ENCODE results near the gene MAPK7.

MAPK7 gene

DNA sequence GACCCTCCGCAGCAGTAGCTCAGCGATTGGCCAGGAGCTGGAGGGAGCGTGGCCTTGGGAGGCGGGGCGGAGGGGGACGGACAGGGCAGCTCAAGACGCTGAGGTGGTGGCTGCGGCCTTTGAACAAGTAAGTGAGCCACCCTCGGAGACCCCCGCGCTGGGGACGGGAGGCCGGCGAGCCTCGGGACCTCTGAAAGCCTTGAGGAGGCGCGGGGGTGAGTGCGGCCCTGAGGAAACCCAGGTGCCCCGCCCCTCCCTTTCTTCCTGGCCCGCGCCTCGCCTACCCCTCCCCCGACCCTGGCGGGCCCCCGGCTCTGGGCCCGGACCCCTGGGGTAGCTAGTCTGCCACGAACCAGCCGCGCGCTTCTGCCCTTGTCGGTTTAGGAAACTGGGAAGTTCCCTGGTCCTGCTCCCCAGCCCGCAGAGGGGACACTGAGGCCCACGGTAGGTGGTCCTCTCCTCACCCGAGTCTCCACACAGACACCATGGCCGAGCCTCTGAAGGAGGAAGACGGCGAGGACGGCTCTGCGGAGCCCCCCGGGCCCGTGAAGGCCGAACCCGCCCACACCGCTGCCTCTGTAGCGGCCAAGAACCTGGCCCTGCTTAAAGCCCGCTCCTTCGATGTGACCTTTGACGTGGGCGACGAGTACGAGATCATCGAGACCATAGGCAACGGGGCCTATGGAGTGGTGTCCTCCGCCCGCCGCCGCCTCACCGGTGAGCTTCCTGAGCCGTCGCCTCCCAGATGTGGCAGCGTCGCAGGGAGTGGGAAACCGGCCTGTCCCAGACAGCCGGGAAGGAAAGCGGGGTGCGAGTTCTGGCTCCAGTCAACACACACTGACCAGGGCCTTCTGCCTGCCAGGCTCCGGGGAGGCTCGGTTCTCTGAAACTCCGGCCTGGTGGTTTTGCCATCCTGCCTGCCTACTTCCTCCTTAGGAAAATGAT is at the start of gene MAPK7:
Gene MAPK7, plus strand, starts transcription at position 83 of the 945 bp plus-strand sequence. Its CDS starts 403 bp downstream, at position 486.
- no peak for DNase-seq (ENCODE audit: low read depth in 2 of 2)

DNA sequence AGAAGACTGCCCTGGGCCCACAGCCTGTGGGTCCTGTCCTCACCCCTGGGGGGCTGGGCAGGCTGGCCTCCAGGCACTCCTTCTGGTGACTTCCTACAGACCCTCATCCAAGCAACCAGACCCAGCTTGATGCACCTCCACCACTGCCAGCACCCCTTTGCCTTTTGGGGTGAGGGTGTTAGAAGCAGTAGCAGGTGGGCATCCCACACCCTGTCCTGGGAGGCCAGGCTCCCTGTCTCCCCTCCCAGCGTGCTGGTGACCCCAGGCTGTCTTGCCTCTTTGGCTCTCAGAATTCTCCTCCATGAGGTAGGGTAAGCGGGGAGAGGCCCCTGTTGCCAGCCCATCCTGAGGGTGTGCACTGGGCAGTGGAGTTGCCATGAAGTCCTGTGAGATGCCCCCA is 49.2 kb upstream of the MAPK7 start:
- DNase-seq (ENCODE audit: low read depth in 2 of 2), result no peak

DNA sequence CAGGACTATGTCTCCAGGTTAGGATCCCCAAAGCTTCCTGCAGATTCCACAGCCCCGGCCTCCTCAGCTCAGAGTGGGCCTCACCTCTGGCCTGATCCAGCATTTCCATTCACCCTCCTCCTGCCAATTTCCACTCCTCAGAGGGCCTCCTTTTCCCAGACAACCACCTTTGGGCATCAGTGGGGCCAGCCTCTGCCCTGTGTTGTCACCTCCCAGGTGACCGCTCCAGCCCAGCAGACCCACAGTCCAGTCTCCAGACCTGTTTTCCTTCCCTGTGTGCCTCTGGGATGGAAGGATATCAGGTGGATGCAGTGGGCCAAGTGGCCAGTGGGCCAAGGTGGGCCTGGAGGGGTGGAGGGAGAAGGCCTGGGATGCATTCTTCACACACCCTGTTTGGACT is 48.5 kb upstream of the MAPK7 start:
- no peak for DNase-seq (ENCODE audit: low read depth in 2 of 2)

DNA sequence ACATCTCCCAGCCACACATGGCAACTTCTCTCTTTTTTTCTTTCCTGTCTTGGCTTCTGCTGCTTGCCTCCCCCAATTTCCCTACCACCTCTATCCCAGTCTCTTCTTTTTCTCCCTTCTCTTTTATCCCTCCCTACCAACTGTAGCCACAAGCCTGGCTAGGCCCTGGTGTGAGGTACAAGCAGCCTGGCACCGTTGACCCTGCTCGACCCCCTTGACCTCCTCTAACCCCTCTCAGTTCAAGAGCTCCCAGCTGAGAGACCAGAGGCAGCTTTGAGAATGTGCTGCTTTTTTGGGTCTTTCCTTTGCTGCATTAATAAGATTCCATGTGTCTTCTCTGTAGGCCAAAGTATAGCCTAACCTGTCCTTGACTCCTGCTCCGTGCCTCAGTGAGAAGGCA is 48.0 kb upstream of the MAPK7 start:
- no peak for DNase-seq (ENCODE audit: low read depth in 2 of 2)

DNA sequence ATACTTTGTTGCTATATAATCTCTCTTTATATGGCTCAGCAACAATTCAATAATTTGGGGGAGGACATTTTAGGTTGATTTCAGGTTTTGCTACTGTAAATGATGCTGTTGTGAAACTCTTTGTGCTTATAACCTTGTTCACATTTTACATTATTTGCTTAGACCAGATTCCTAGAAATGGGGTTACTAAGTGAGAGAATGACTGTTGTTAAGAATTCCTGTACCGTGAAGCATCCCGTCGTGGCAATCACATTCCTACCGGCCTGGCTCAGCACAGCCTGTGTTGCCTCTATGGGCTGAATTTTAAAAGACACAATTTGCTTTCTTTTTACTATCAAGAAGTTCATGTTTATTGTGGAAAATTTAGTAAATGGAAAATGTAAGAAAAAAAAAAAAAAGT is 47.2 kb upstream of the MAPK7 start:
- DNase-seq (ENCODE audit: low read depth in 2 of 2), result no peak

DNA sequence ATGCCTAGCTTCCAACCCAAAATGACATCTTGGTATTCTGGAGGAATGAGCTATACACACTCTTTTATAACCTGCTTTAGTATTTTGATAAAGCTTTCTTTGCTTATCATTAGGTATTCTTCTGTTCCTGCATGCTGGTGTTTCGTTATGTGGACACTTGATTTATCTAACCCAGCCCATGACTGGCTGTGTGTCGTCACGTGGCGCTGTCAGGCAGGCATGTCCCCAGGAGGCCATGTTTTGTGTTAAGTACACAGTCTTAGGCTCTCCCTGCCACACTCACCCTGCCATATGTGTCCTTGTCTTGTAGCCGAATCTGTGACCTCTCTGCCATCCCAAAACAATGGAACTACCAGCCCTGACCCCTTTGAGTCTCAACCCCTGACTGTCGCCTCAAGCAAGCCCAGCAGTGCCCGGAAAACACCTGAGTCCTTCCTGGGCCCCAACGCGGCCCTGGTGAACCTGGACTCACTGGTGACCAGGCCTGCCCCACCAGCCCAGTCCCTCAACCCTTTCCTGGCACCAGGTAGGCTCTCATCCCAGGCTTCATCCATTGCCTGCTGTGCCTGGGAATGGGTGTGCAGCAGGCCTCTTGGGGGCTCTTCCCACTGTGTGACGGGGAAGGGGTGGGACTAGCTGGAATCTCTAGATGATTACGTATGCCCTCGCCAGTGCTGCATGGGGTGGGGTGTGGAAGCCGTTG is 46.6 kb upstream of the MAPK7 start:
- DNase-seq (ENCODE audit: low read depth in 2 of 2), result no peak

DNA sequence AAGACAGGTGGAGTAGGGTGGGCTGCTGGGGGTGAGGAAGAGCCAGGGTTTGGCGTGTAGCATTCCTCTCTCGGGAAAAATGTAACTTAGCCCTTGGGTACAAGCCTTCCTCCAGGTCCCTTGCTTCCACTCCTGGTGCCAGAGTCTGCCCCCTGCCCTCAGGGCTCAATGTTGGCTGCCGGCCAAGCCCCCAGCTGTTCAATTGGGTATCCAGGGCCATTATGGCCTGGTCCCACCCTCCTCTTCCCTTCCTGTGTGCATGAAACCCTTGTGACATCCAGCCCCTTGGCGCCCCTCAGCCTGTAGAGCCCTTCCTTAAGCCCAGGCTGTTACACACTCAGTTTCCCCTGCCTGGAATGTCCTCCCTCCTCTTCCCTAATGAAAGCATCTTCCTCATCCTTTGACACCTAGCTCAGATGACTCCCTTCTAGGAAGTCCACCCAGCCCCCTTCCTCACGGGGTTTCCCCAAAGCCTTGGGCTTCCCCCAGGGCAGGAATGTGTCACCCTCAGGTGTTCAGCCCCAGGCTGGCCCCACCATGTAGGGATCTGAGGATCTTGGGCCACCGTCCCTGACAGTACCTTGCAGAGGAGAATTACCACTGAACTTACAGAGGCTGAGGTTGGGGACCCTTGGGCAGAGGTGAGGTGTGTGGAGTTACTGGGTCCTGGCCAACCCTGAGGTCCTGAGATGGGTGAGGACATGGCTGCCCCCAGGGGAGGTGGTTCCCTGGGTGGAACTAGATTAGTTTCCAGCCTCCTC is 45.7 kb upstream of the MAPK7 start:
- peak in 1 of 2 donors; percentile 6 for DNase-seq (ENCODE audit: low read depth in 2 of 2)

DNA sequence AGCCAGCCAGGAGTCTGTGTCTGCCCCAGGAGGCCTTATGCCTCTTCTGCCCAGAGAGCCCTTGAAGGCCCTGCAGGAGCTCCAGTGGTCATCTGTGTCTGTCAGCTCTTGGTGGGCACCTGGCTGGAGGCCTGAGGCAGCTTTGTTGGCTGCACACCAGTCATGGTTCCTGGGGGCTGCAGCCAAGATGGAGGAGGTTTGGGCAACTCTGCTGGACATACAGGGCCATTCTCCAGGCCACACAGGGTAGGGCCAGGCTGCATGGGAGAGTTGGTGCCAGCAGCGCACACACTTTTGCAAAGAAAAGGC is 45.2 kb upstream of the MAPK7 start:
- no peak for DNase-seq (ENCODE audit: low read depth in 2 of 2)

DNA sequence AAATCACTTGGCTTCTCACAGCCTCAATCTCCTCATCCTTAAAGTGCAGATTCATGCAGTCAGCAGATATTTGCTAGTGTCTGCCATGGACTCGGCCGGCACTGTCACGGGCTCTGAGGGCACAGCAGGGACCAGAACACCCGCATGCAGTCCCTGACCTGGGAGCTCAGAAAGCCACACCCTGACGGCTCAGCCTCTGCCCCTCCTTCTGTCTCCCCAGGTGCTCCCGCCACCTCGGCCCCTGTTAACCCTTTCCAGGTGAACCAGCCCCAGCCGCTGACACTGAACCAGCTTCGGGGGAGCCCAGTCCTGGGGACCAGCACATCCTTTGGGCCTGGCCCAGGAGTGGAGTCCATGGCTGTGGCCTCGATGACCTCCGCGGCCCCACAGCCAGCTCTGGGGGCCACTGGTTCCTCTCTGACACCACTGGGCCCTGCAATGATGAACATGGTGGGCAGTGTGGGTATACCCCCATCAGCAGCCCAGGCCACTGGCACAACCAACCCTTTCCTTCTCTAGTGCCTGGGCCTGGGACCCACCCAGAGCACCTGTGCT is 44.5 kb upstream of the MAPK7 start:
- no peak for DNase-seq (ENCODE audit: low read depth in 2 of 2)

DNA sequence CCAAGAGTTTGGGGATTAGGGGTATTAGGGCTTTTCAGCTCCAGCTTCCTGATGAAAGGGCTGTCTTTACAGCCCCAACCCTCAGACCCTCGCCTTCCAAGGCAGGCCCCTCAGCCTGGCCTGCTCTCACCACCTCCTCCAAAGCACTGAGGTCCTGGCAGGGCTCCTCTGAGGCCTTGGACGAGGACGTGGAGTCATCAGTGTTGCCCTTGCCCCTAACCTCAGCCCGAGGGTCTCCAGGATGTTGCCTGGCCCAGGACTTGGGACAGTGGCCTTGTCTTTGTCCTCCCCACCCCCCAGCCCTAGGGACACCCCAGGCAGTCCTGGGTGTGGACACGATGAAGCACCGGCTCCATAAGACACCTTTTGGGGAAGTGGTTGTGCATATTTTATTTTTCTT is 44.0 kb upstream of the MAPK7 start:
- DNase-seq (ENCODE audit: low read depth in 2 of 2), result no peak

DNA sequence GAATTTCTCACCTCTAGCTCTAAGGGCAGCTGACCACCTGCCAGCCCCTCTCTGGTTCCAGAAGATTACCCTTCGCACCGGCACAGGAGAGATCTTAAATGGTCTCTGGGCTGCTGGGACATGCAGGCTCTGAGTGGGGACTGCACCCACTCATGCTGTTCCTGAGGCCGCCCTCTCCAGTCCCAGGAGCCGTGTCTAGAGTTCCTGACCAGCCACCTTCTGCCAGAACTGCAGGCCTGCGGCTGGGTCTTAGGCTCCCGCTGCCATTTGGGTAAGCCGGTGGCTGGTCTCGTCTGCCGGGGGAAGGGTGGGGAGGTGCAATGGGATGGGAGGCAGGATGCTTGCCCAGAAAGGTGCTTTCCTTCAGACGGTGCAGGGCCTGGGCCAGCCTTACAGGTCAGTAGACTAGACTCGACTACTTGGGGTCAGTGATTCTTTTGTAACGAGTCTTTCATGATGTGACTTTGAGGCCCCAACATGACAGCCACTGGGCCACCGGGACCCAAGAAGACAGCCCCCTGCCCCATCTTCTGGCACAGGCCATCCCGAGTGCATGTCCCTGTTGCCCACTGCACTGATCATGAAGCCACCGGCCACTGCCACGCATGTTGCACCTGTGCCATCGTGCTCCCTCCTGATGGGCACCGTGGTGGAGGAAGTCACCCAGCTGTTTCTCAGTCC is 42.2 kb upstream of the MAPK7 start:
- no peak for DNase-seq (ENCODE audit: low read depth in 2 of 2)

DNA sequence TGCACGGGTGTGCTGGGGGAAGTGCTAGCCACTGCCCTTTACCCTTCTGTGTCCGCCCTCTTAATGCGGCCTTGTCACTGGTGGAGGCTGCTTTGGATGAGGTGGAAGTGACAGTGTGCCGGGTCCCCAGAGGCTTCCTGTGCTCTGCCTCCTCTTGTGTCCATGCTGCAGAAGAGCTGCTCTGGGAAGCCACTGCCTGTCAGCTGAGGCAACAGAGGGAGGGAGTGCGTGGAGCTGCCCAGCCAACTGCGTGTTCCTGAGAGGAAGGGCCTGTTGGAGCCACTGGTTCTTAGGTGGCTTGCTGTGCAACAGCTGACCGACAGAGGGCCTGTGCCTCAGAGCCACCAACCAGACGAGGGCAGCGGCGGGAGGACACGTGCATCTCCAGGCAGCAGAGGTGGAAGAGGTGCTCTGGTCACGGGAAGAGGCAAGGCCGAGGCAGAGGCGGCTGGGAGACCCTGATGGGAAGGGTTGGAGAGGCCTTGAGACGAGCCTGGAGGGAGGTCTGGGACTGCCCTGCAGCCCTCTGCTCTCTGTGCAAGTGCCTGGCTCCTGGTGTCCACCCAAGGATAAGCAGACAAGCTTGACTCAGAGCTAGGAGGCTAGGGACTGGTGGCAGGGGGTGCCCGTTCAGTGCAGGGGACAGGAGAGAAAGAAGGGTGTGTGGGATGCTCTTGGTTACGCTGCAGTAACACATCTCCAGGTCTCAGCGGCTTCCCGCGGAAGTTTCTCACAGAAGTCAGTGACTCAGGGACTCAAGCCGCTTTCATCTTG is 41.2 kb upstream of the MAPK7 start:
- DNase-seq (ENCODE audit: low read depth in 2 of 2), result no peak

DNA sequence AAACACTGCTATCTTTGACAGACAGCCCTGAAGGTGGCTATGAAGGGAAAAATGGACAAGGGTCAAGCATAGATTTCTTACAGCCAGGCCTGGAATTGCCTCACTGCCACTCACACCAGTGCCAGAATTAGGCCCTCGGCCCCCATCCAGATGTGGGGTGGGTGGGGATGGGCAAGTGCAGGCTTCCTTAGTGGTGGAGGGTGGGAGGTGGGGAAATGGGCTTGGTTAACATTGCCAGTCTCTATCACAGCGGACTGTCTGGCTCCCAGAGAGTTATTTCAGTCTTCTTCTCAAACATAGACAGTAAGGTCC is 40.6 kb upstream of the MAPK7 start:
- DNase-seq (ENCODE audit: low read depth in 2 of 2), result no peak

DNA sequence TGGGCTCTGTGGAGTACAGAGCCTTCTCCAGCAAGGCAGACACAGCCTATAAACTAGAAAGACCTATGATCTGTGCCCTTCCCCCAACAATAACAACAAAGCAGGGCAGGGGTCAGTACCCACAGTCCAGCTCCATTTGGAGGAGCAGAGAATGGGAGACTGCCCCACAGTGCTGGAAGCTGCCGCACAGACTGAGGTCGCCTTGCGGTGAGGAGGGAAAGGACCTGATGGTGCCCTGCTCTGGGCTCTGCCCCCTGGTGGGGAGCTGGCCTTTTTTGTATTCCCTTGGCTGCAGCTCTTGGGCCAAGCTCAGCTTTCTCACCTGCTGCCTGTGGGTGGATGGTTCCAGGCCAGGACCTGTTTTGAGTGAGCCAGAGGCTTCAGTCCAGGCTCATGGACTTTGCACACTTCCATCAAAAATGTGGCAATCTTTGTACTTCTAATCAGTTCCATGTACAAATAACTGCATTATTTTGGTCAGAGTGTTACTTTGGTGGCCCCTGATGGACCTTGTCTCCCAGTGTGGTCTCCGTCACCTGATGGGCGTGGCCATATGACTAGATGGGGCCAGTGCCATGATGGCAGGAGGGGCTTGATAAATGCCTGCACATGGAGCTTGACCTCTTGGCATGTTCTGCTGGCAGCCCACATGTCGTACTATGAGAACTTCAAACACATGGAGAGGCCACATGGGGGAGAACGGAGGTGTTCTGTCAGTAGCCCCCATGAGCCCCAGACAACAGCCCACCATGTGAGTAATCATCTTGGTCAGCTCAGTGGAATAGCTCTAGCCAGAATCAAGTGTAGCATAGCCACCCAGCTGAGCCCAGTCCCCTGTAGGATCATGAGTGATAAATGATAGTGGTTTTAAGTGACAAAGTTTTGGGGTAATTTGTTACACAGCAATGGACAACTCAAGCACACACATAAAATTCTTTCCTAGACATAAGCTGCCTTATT is 40.0 kb upstream of the MAPK7 start:
- DNase-seq (ENCODE audit: low read depth in 2 of 2), result peak; percentile 16 to 51

DNA sequence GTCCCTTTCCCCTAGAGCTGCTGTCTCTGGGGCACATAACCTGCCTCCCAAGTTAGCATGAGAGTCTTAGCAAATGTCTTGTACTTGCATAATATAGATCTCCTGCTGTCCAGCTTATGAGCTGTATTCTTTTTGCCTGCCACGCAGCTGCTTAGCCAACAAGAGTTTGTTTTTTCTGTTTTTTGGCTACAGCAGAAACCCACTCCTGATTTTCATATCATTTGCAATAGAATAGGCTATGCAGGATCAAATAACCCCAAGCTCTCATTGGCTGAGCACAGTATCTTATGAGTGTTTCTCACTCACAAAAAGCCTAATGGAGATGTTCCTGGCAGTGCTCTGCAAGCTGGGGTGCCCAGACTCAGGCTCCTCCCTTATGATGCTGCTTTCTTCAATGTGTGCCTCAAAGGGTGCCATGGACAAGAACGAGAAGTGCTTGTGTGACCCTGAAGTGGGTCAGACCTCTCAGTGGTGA is 38.9 kb upstream of the MAPK7 start:
- DNase-seq (ENCODE audit: low read depth in 2 of 2), result no peak

DNA sequence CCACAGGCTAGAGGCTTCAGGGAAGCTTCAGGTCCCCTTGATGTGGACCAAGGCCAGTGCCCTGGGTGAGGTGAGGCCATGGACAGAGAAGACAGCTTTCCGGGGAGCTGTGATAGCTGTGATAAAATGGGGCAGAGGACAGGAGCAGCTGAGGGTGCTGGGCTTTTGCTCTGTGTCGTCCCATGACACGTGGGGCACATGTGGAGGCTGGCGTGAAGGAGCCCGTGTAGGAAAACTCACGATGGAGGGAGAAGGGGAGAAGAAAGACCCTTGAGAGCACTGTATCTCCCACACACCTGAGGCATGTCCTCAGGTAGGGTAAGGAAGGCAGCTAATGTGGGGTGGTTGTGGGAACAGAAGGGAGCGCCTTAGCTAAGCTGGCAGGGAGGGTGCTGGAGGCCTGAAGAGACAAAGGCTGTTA is 37.1 kb upstream of the MAPK7 start:
- no peak for DNase-seq (ENCODE audit: low read depth in 2 of 2)

DNA sequence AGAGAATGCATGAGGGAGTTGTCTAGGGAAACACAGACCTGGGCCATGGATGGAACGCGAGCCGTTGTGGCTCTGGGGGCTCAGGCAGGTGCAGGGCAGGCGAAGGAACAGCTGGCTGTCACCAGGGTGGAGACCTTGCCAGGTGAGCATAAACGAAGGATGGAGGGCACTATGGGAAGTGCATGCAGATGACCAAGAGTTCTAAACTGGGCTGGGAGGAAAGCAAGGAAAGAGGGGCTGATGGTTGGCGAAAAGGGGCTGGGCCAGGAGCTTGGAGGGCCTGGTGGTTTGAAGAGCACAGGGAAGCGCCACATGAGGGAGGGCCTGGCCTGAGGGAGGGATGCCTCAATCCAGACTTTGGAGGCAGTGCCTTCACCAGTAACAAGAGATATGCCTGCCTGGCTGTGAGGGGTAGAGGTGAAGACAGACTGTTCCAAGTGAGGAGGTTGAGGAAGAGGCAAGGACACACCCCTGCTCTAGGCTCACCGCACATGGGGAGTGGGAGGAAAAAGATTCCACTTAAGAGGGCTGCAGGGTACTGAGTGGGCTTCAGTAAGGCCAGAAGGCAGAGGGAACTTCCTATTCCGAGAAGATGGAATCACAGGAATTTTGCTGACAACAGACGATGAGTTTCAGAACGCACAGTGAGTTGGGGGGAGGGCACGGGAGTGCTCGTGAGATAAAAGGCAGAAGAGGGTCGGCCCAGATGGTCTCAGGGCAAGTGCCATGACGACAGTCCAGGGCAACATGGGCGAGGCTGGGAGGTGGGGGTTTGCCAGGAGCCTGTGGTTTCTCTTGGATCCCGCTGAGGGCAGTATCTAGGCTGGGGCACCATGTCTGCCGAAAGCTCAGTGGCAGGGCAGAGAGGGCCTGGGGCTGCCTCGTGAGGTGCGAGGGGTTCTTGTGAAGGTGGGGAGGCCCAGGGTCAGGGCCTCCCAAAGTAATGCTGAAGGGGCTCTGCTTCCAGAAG is 36.4 kb upstream of the MAPK7 start:
- DNase-seq (ENCODE audit: low read depth in 2 of 2), result no peak

DNA sequence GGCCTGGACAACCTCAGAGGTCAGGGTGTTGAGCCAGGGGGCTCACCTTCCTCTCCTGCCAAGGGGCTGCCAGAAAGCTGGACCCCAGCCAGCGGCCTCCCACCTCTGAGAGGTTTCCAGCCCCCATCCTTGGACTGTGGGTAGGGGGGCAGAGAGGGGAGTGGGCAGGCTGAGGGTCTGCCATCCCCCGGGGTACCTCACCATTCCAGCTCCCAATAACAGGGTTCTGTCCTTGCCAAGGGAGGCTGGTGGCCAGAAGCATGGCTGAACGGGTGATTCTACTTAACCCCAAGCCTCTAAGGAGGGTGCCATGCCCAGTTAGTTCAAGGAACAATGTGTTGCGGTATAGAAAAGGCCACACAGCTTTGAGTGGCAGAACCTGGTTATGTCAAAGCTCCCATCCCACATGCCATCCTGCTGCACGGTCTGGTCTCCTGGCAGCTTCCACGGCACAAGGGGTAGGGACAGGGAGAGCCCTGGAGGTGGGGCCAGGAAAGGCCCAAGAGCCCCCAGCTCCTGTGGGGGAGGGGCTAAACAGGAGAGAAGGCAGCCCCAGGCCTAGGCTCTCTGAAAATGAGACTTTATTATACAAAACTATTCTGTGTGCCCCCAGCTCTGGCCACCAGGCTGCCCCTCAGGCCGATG is 35.6 kb upstream of the MAPK7 start:
- DNase-seq (ENCODE audit: low read depth in 2 of 2), result no peak
